HepG2 (cell line): ENCODE results near the gene TP73.

Experiments
- DPF2 ChIP-seq: sonication (generic); formaldehyde crosslinking; IDR thresholded peaks from 2 replicates; pipeline ENCODE4 v1.4.0; 2020; ENCODE audit warnings: mild to moderate bottlenecking, low read depth, missing genetic modification reagents, borderline replicate concordance
- MAZ ChIP-seq, 2 experiments: sonication (generic) in 1 of 2; formaldehyde crosslinking in 1 of 2; IDR thresholded peaks; 2 replicates each; pipeline versions ENCODE4 v1.5.0 to v1.6.1; 2012 to 2020; ENCODE audit warnings: low read depth in 2 of 2, mild to moderate bottlenecking in 2 of 2, borderline replicate concordance in 1 of 2, improper control_type of control experiment in 1 of 2, low read length in 1 of 2, missing genetic modification reagents in 1 of 2, moderate library complexity in 1 of 2
- ZNF274 ChIP-seq: sonication (generic); formaldehyde crosslinking; IDR thresholded peaks from 2 replicates; pipeline ENCODE4 v1.5.1; 2020; ENCODE audit warnings: mild to moderate bottlenecking, missing genetic modification reagents
- TF ChIP-seq, protein P1 (sequence below): sonication (generic); formaldehyde crosslinking; IDR thresholded peaks from 2 replicates; pipeline ENCODE4 v1.4.0; 2020; ENCODE audit warnings: low read depth, mild to moderate bottlenecking, missing genetic modification reagents
- TF ChIP-seq, protein P2 (sequence below): sonication (generic); formaldehyde crosslinking; IDR thresholded peaks from 2 replicates; pipeline ENCODE4 v1.5.0; 2020; ENCODE audit warnings: mild to moderate bottlenecking, missing genetic modification reagents, moderate library complexity
- TF ChIP-seq, protein P3 (sequence below): sonication (generic); formaldehyde crosslinking; IDR thresholded peaks from 2 replicates; pipeline ENCODE4 v1.4.0; 2020; ENCODE audit warnings: missing genetic modification reagents

DNA sequence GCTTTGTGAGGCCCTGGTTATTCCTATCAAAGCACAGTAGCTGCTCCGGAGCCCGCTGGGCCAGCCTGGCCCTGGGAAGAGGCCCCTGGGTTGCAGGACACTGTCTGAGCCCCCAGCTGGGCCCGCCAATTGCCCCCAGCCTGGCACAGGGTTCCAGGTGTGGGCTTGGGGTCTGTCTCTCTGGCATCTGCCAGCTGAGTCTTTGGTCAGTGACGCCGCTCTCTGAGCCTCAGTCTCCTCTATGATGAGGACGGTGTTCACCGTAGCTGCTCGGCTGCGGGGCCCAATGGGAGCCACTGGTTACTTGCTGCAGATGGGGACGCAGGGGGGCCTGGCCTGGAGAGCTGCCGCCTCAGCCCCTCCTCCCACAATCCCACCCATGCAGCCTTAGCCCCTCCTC lies 41.0 kb downstream of the TP73 start:
- TF ChIP-seq, protein P1, sequence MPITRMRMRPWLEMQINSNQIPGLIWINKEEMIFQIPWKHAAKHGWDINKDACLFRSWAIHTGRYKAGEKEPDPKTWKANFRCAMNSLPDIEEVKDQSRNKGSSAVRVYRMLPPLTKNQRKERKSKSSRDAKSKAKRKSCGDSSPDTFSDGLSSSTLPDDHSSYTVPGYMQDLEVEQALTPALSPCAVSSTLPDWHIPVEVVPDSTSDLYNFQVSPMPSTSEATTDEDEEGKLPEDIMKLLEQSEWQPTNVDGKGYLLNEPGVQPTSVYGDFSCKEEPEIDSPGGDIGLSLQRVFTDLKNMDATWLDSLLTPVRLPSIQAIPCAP (CRISPR knock-in tag): no peak
- no peak for TF ChIP-seq DPF2 (CRISPR knock-in tag)
- no peak for TF ChIP-seq MAZ (IDR thresholded peaks at IDR 0.05; ENCODE audit: borderline replicate concordance, low read depth, low read length)
- no peak for TF ChIP-seq MAZ (CRISPR knock-in tag; IDR thresholded peaks at IDR 0.05; ENCODE audit: low read depth)
- TF ChIP-seq, protein P2, sequence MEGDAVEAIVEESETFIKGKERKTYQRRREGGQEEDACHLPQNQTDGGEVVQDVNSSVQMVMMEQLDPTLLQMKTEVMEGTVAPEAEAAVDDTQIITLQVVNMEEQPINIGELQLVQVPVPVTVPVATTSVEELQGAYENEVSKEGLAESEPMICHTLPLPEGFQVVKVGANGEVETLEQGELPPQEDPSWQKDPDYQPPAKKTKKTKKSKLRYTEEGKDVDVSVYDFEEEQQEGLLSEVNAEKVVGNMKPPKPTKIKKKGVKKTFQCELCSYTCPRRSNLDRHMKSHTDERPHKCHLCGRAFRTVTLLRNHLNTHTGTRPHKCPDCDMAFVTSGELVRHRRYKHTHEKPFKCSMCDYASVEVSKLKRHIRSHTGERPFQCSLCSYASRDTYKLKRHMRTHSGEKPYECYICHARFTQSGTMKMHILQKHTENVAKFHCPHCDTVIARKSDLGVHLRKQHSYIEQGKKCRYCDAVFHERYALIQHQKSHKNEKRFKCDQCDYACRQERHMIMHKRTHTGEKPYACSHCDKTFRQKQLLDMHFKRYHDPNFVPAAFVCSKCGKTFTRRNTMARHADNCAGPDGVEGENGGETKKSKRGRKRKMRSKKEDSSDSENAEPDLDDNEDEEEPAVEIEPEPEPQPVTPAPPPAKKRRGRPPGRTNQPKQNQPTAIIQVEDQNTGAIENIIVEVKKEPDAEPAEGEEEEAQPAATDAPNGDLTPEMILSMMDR (CRISPR knock-in tag): no peak
- TF ChIP-seq ZNF274 (CRISPR knock-in tag): no peak
- TF ChIP-seq, protein P3, sequence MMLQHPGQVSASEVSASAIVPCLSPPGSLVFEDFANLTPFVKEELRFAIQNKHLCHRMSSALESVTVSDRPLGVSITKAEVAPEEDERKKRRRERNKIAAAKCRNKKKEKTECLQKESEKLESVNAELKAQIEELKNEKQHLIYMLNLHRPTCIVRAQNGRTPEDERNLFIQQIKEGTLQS (CRISPR knock-in tag): no peak
